ENCODE data around the gene CSGALNACT2.
A peak's percentile ranks its signal among the peaks of the same experiment; 100 is the strongest.
"Not testable (repeated sequence)": the region's sequence is repeated elsewhere in the genome, so short reads cannot be mapped to it uniquely, and the experiment has no call there.

Gene CSGALNACT2

GRCh38 chr10:43138021-43138756 lies at the start of gene CSGALNACT2:
Gene CSGALNACT2 (plus strand): TSS chr10:43138445. CDS start chr10:43155150, 16,705 bp downstream.
- DNase-seq (ENCODE audit: low read depth in 2 of 3, low spot score in 2 of 3): peak; percentile 75 to 80 (median 78)

- no peak for DNase-seq (ENCODE audit: low read depth in 2 of 3, low spot score in 2 of 3)
Measured at GRCh38 chr10:43089519-43089918, 48.7 kb upstream of the CSGALNACT2 start.

- no peak for DNase-seq (ENCODE audit: low read depth in 2 of 3, low spot score in 2 of 3)
Measured at GRCh38 chr10:43090188-43090587, 48.1 kb upstream of the CSGALNACT2 start.

- no peak for DNase-seq (ENCODE audit: low read depth in 2 of 3, low spot score in 2 of 3)
Measured at GRCh38 chr10:43090664-43091063, 47.6 kb upstream of the CSGALNACT2 start.

- no peak for DNase-seq (ENCODE audit: low read depth in 2 of 3, low spot score in 2 of 3)
Measured at GRCh38 chr10:43091846-43092245, 46.4 kb upstream of the CSGALNACT2 start.

- DNase-seq (ENCODE audit: low read depth in 2 of 3, low spot score in 2 of 3): no peak
Measured at GRCh38 chr10:43093423-43094076, 44.7 kb upstream of the CSGALNACT2 start.

- no peak for DNase-seq (ENCODE audit: low read depth in 2 of 3, low spot score in 2 of 3)
Measured at GRCh38 chr10:43094085-43094484, 44.2 kb upstream of the CSGALNACT2 start.

- not testable (repeated sequence) for DNase-seq (ENCODE audit: low read depth in 2 of 3, low spot score in 2 of 3)
Measured at GRCh38 chr10:43099339-43099738, 38.9 kb upstream of the CSGALNACT2 start.

GRCh38 chr10:43099928-43100327 lies 38.3 kb upstream of the CSGALNACT2 start:
- no peak for DNase-seq (ENCODE audit: low read depth in 2 of 3, low spot score in 2 of 3)

GRCh38 chr10:43100366-43100765 lies 37.9 kb upstream of the CSGALNACT2 start:
- DNase-seq (ENCODE audit: low read depth in 2 of 3, low spot score in 2 of 3): no peak

- DNase-seq (ENCODE audit: low read depth in 2 of 3, low spot score in 2 of 3): no peak
Measured at GRCh38 chr10:43102063-43102828, 36.0 kb upstream of the CSGALNACT2 start.

GRCh38 chr10:43105102-43105955 lies 32.9 kb upstream of the CSGALNACT2 start:
- DNase-seq (ENCODE audit: low read depth in 2 of 3, low spot score in 2 of 3): peak; percentile 55 to 74 (median 64)

GRCh38 chr10:43105956-43106229 lies 32.4 kb upstream of the CSGALNACT2 start:
- DNase-seq (ENCODE audit: low read depth in 2 of 3, low spot score in 2 of 3): no peak

GRCh38 chr10:43106256-43107091 lies 31.8 kb upstream of the CSGALNACT2 start:
- DNase-seq (ENCODE audit: low read depth in 2 of 3, low spot score in 2 of 3): no peak

GRCh38 chr10:43108951-43109350 lies 29.3 kb upstream of the CSGALNACT2 start:
- DNase-seq (ENCODE audit: low read depth in 2 of 3, low spot score in 2 of 3): no peak

- no peak for DNase-seq (ENCODE audit: low read depth in 2 of 3, low spot score in 2 of 3)
Measured at GRCh38 chr10:43109671-43110249, 28.5 kb upstream of the CSGALNACT2 start.

- DNase-seq (ENCODE audit: low read depth in 2 of 3, low spot score in 2 of 3): no peak
Measured at GRCh38 chr10:43110338-43111071, 27.7 kb upstream of the CSGALNACT2 start.

GRCh38 chr10:43111101-43111500 lies 27.1 kb upstream of the CSGALNACT2 start:
- DNase-seq (ENCODE audit: low read depth in 2 of 3, low spot score in 2 of 3): no peak

GRCh38 chr10:43111921-43112607 lies 26.2 kb upstream of the CSGALNACT2 start:
- no peak for DNase-seq (ENCODE audit: low read depth in 2 of 3, low spot score in 2 of 3)
